HTR-8/SVneo (cell line): ENCODE results near the gene TBL1XR1.
"Not testable (repeated sequence)": the region's sequence is repeated elsewhere in the genome, so short reads cannot be mapped to it uniquely, and the experiment has no call there.

Experiments
- DNase-seq: peaks from one replicate; pipeline ENCODE4 v3.0.0; 2011; ENCODE audit warnings: low spot score, mixed read lengths; ENCODE audit not compliant: insufficient read length
- FAIRE-seq: peaks from 2 replicates; lab custom pipeline; 2011; peaks lifted over from hg19 to GRCh38; lab: Jason Lieb, UNC

The TBL1XR1 gene

DNA sequence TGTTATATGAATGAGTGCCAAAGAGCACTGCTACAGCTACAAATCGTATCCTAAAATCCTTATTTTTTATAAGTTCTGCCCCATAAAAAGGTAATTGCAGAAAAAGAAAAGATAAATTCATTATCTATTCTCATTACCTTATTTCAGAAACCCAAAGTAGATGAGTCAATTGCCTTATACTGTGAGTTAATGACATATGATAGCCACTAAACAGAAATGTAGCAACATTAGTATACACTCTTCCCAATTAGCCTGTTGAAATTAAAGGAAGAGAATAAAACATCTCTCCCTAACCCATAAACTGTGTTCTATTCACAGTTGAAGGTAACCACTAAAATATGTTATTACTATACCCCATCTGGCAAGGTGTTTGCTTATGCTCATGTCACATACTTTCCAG lies 11.0 kb downstream of the TBL1XR1 start:
- FAIRE-seq: no peak

DNA sequence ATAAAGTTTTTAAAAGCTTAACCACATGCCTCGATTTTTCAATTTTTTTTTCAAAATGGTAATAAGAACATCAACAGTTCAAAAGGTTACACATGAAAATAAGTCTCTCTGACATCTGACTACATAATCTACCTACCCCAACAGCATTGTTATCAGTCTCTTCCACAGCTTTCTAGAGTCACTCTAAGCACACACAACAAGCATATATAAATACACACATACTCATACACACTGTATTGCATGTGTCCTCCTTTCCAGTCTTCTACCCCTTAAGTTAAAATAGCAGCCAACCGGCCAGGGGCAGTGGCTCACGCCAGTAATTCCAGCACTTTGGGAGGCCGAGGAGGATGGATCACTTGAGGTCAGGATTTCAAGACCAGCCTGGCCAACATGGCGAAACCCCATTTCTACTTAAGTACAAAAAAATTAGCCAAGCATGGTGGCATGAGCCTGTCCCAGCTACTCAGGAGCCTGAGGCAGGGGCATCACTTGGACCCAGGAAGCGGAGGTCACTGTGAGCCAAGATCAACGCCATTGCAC lies 12.2 kb downstream of the TBL1XR1 start:
- DNase-seq (no peak), FAIRE-seq (no peak)

More for the DNA sequence above, 11.0 kb downstream of the TBL1XR1 start:
- no peak for DNase-seq

DNA sequence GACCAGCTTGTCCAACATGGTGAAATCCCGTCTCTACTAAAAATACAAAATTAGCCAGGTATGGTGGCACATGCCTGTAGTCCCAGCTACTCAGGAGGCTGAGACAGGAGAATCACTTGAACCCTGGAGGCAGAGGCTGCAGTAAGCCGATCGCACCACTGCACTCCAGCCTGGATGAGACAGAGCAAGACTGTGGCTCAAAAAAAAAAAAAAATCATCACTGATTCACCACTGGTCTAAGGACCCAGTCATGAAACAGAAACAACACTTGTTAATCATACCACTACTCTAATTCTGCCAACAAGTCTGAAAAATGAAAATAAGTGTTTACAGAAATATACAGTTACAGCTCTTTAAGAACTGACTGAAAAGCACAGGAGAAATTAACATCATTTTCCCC lies 12.7 kb downstream of the TBL1XR1 start:
- FAIRE-seq, DNase-seq: not testable (repeated sequence)

DNA sequence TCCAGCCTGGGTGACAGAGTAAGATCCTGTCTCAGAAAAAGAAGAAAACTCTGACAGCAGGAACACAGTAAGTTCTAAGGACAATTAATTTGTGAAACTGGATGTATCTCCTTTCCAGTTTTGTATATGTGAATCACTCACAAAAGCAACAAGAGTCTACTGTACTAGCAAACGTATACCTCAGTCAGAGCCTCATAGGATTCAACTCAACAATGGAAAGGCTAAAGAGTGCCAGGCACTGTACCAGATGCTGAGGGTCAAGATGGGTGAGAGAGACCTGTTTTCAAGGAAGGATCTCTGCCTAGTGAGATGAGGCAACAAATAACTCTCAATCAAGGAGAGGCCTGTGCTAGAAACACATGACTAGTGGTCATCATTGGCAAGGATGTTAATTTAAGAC lies 14.9 kb downstream of the TBL1XR1 start:
- DNase-seq: no peak
- no peak for FAIRE-seq

DNA sequence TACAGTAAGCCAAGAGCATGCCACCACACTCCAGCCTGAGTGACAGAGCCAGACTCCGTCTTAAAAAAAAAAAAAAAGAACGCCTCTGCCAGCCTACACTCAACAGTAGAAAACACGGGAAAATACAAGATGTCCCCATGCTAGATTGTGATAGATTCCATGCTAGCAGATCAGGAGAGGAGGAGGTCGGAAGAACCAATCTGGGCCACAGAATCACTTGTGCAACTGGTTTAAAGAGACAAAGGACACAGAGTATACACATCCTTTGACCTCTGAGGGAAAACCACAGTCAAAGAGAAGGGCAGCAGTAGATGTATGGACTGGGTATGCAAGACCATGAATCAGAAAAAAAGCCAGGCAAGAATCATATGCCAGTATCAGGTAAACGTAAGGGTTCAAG lies 15.9 kb downstream of the TBL1XR1 start:
- FAIRE-seq: no peak
- no peak for DNase-seq

DNA sequence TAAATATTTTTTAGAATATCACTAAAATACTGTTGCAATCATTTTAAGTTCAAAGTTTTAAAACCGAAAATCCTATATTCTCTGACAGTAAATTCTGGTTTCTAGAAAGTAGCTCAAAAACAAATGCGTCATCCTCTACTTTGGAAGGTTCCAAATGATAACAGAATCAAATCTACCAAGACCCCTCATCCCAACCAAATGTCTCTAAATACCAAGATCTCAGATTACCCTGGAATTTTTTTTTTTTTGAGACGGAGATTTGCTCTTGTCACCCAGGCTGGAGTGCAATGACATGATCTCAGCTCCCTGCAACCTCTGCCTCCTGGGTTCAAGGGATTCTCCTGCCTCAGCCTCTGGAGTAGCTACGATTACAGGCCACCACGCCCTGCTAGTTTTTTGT lies 16.8 kb downstream of the TBL1XR1 start:
- no peak for DNase-seq
- FAIRE-seq: no peak

DNA sequence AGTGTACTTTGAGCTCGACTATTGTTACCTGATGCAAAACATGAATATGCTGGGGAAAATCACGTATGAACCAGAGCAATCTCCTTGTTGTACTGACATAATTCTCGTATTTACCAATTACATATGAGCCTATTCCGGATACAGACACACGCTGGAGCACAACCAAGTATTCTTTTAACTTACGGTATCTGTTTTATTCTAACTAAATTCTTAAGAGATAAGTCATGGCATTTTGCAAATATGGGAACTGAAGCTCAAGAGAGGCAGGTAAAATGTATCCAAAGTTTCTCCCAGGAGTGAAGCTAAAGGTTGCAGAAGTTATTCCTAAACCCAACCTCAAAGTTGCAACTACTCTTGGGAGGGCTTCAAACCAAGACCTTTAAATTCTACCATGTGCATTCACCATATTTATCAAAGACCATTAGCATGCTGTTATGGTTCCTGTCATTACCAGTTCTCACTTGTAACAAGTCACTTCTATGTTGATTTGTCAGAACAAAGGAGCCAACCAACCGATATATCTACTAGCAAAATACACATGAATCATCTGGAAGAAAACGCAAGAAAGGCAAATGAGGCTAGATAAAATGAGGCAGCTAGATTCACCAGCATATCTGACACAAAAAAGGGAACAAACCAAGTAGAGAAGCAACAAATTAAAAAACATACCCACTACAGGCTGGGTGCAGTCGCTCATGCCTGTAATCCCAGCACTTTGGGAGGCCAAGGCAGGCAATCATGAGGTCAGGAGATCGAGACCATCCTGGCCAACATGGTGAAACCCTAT lies 17.8 kb downstream of the TBL1XR1 start:
- DNase-seq (no peak), FAIRE-seq (no peak)

DNA sequence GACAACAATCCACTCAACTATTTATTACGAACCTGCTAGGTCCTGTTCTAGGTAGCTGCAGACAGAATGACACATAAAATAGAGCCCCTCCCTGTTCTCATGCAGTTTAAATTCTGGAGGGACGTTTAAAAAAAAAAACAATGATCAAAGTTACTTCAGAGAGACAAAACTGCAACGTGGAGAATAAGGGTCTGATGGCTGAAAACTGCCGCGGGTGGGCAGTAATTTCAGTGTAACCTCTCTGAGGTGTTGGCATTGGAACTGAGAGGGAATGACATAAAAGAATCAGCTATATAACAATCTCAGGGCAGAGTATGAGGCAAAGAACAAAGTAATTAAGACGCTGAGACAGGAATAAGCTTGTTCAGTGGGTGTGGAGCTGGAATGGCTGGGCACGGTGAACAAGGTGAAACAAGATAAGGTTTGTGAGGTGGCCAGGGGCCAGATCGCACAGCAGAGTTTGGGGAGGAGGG lies 19.5 kb downstream of the TBL1XR1 start:
- FAIRE-seq: no peak
- DNase-seq: no peak

DNA sequence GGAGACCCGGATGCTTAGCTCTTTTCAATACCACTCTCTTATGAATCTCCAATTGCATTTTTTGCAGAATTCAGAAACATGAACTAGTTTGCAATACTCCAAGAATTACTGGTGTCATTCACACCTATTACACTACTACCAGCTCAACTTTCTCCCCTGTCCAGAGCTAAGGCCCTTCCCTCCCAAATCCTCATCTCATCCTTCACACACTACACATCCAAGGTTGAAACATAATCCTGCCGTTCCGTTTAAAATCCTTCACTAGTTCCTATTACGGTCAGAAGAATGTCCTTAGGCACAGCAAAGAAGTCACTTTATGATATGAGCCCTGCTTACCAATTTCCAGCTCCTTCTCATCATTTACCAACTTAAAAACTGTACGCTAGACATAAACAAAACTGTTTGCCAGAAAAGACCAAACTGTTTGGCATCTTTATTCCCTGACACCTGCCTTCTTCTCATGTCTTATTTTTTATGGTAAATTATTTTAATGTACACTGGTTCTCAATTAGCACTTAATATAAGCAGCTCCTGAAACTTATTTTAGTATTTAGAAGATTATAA lies 22.6 kb downstream of the TBL1XR1 start:
- DNase-seq (no peak), FAIRE-seq (no peak)

DNA sequence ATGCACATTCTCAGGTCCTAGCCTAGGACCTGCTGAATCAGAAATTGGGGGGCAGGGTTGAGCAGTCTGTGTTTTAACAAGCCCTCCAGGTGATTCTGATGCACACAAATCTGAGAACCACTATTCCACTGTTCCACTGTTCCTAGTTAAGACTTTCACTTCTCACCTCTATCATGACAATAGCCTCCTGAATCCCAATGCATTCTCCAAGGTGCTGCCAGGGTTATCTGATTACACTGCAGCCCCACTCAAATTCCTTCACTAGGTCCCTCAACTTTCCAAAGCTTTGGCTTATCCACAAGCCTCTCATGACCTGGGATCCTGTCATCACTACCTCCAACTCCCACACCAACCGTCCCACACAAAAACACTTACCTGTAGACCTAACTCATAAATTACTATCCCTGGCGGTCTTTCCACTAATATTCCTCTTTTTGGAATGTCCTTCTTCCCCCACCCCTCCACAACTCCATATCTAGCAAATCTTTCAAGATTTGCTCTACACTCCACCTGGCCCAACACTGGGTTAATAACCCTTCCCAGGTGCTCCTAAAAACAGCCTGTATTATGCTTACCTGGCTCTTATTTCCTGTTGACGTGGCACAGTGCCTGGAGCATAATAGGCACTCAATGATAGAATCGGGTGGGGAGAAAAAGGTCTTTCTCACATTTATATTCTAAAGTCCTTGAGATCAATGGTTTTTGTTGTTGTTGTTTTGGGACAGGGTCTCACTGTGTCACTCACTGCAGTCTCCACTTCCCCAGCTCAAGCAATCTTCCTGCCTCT lies 27.2 kb downstream of the TBL1XR1 start:
- FAIRE-seq (no peak), DNase-seq (no peak)

DNA sequence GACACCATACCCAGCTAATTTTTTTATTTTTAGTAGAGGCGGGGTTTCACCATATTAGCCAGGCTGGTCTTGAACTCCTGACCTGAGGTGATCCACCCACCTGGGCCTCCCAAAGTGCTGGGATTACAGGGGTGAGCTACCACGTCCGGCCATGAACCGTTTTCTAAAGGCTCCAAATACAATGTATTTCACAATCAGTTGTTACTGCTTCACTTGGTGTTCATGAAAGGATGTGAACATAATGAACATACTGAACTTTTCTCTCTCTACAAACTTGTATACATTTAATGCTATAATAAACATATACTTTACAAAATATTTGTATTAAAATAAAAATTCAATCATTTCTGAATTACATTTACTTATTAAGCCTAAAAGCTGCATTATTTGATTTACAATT lies 28.9 kb downstream of the TBL1XR1 start:
- FAIRE-seq (no peak), DNase-seq (no peak)

DNA sequence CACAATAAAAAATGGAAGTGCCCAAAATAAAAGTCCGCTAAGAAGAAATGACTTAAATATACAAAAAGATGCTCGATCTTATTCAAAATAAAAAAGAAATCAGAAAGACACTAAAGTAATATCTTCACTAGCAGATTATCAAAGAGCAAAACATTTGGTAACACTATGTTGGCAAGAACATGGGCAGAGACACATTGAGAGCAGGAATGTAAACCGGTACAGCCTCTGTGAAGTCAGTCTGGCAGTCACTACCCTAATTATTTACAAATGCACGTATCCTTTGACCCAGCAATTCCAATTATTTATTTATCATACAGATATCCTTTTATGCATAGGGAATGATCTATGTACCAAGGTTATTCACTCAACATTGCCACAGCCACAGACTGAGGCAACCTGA lies 34.5 kb downstream of the TBL1XR1 start:
- DNase-seq (no peak), FAIRE-seq (no peak)

DNA sequence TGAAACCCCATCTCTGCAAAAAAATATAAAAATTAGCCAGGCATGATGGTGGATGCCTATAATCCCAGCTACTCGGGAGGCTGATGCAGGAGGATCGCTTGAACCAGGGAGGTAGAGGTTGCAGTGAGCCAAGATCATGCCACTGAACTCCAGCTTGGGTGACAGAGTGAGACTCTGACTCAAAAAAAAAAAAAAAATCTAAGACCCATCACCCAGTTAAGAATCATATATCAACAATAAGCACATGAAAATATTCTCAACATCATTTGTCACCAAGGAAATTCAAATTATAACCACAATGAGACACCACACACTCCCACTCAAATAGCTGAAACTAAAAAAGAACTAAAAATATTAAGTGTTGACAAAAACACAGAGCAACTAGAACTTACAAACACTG lies 35.7 kb downstream of the TBL1XR1 start:
- not testable (repeated sequence) for DNase-seq, FAIRE-seq

DNA sequence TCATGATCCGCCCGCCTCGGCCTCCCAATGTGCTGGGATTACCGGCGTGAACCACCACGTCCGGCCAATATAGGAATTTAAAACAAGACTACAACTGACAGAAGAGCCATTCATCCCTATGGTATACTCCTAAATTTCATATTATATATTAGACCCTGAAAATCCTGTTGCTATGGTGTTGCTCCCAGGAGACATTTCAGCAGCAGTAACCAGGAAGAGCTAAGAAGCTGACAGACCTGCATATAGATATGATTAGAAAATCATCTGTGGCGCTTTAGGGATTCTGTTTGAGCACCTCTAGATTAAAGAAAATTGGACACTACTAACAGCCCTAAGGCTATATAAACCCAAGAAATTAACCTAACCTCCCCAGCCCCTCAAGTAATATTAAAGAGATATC lies 38.8 kb downstream of the TBL1XR1 start:
- FAIRE-seq: no peak
- DNase-seq: no peak

DNA sequence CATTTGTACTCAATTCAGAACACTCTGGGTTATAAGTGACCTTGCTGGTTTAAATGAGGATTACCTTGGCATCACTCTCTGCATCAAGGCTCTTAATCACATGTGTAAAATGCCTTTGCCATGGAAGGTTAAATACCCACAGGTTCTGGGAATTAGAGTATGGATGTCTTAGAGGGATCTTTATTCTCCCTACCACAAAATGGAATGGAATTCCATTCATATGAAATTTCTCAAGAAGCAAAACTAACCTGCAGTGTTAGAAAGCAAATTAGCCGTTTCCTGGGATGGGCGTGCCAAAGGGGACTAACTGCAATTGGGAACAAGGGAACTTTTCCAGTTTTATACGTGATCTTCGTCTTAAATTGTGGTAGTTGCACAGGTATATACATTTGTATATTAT lies 39.8 kb downstream of the TBL1XR1 start:
- FAIRE-seq: no peak
- no peak for DNase-seq

DNA sequence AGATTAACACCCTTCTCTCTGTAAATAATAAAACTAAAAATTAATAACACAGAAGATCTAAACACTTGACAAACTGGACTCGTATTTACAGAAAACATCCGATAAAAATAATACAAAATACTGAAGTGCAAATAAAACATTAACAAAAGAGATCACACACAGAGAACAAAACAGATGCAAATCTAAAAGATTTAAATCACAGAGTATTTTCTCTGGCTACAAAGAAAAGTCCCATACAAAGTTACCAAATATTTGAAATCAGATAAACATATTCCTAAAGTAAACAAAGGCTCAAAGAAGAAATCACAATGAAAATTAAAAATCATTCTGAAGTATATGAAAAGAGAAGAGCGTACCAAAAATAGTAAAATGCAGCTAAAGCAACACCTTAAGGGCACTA lies 42.5 kb downstream of the TBL1XR1 start:
- no peak for DNase-seq
- FAIRE-seq: no peak

DNA sequence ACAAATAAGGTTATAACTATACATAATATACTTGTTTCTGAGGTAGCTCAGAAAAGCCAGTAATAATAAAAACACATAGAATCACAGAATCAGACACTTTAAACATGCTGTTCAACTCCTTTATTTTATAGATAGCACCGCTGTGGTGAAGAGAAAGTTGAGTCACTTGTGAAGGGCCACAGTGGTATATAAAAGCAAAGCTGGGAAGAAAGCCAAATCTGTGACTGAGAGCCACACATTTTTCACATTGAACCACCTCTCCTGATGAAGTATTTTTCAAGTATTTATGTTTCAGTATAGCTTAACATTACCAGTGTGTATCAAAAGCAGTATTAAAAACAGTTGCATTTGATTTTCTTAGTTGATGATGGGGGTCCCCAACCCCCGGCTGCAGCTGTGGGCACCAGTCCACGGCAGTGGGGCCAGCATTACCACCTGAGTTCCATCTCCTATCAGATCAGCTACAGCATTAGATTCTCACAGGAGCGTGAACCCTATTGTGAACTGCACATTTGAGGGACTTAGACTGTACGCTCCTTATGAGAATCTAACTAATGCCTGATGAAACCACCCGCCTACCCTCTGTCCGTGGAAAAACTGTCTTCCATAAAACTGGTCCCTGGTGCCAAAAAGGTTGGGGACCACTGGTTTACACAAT lies 46.2 kb downstream of the TBL1XR1 start:
- DNase-seq: peak; percentile 59
- no peak for FAIRE-seq

DNA sequence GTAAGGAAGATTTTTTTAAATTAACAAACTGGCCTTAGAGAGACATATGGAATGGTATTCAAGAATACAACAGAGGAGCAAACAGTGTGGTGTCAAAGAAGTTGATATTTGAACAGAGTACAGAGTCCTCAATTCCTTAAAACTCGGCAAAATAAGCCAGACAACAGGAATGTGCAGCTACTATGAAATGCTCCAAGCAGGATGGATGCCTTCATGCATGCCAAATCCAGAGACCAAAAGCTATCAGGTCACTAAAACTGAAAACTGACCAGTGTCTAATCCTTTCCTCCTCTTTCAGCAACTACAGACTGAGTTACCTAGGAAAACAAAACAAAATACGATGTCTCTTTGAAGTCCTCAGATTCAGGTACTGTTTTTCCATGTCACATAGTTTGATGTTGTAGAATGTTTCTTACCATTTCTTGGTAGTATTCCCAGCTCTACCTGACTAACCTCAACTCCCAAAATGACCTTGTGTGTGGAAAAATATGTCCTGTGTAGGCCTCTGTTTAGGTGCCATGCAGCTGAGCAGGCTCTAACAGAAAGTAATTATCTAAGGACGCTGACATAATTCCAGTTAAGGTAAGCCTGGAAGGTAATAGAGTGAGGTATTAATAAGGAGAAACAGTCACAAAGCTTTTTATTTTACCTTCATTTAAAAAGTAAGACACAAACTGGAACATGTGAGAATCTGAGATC lies 46.9 kb downstream of the TBL1XR1 start:
- FAIRE-seq (no peak), DNase-seq (no peak)

DNA sequence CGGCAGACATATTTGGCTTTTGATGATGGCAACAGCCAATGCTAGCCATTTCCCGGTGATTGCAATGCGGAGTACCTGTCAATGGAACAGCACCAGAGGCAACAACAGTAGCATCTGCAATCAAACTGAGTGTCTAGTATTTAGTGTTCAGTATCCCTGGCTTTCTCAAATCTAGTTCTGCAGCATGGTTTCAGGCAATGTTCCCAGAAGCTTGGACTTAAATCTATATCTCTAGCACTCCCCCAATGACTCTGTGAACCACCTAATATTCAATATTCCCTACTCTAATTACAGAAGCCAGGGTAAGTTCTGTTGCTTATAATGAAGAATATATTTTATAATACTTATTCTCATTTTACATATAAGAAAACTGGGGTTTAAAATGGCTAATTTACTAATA lies 48.2 kb downstream of the TBL1XR1 start:
- DNase-seq (no peak), FAIRE-seq (no peak)

DNA sequence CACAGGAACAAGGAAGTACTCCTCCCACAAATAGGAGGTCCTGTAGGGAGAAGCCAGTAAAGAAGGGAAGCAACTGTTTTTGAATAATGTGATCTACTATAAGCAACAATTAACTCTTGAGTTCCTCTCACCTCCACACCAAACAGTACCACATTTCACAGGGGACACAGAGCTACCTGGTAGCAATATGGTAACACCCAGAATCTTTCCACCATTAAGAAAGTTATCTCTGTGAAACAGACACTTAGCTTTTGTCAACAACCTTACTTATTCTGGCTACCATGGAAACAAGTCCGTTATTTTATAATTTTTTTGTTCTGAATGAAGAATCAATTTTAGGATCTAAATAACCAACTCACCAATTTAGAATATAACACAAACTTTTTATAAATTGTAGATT lies 49.5 kb downstream of the TBL1XR1 start:
- FAIRE-seq: no peak

More for the DNA sequence above, 49.5 kb downstream of the TBL1XR1 start:
- no peak for DNase-seq
